Esophagus squamous epithelium (tissue), 5 donors: ENCODE measurements around the gene GDPD5. TPM values are rescaled to one million over a fixed set of nuclear protein-coding genes. Genes with fewer than 3 reads are reported as not detected.

Experiments
- DNase-seq: peaks from one replicate; lab custom pipeline; 2025; lab: John Stamatoyannopoulos, UW
- H3K27ac ChIP-seq, 4 donors: fragments of 200-600 bp; sonication (generic); one replicate each; pipeline ENCODE4 v1.5.1; 2016 to 2019; ENCODE audit warnings: mild to moderate bottlenecking in 1 of 4
- H3K27me3 ChIP-seq, 4 donors: fragments of 200-600 bp; sonication (generic); 1 replicate in 3 of 4; 2 replicates in 1 of 4; pipeline versions ENCODE4 v1.5.1 to v1.6.0; 2017 to 2021; ENCODE audit warnings: antibody characterized with exemption in 1 of 4
- H3K36me3 ChIP-seq, 3 donors: fragments of 200-600 bp; sonication (generic); one replicate each; pipeline ENCODE4 v1.5.1; 2016 to 2019
- H3K4me1 ChIP-seq, 3 donors: fragments of 200-600 bp; sonication (generic); one replicate each; pipeline ENCODE4 v1.5.1; 2017 to 2019
- H3K4me3 ChIP-seq, 4 donors: fragments of 200-600 bp; sonication (generic); 1 replicate in 3 of 4; 2 replicates in 1 of 4; pipeline ENCODE4 v1.5.1; 2016 to 2019; ENCODE audit warnings: mild to moderate bottlenecking in 2 of 4, moderate library complexity in 1 of 4
- H3K9me3 ChIP-seq, 3 donors: fragments of 200-600 bp; sonication (generic); one replicate each; pipeline ENCODE4 v1.5.1; 2016 to 2019
- CTCF ChIP-seq, 6 experiments: fragments of 450-650 bp in 4 of 6; fragments of 200-600 bp in 2 of 6; sonication (generic) in 2 of 6; IDR thresholded peaks; one replicate each; pipeline ENCODE4 v1.5.1; 2016 to 2019; ENCODE audit warnings: antibody characterized with exemption in 6 of 6, mild to moderate bottlenecking in 4 of 6, moderate library complexity in 4 of 6
- POLR2A ChIP-seq, 4 donors: fragments of 450-650 bp; IDR thresholded peaks; one replicate each; pipeline ENCODE4 v1.6.1; 2017; ENCODE audit warnings: antibody characterized with exemption in 4 of 4, mild to moderate bottlenecking in 4 of 4, moderate library complexity in 3 of 4
- WGBS, 2 donors: methylation state at CpG; one replicate each; pipeline ENCODE4 v1.1.5; 2018; 5-methylcytosine and 5-hydroxymethylcytosine counted together
- intact Hi-C: fragments of 100-400 bp; cut with DNase I; formaldehyde crosslinking; loops from one replicate; pipeline ENCODE4 v1.15.0; 2022
- total RNA-seq, 4 donors: library from RNA; depleted of rRNA; stranded (reverse); fragments of >200 nt; gene quantifications; one replicate each; pipeline ENCODE4 v1.1.0, GENCODE V29; 2016
- donor health status: DM: yes; HTN: yes; CAD: no.

GDPD5 gene
- total RNA-seq, 4 donors from 2014 or later: 0.57 to 2.3 (median 1.6) TPM

- no peak overlapping the region for H3K4me3 ChIP-seq
- intact Hi-C loops: no loop called here
- TF ChIP-seq CTCF (IDR thresholded peaks at IDR 0.05) (no peak), POLR2A (IDR thresholded peaks at IDR 0.05) (no peak)
- no peak overlapping the region for H3K27ac ChIP-seq
- H3K36me3 ChIP-seq: no peaks in the 10 kb centered on the region
- 87 to 88% methylated on average over 4 to 7 of the region's 8 CpGs for WGBS, 2 donors
- DNase-seq: no peak
- H3K4me1 ChIP-seq: peaks cover 0 to 16% (median 5%) of the 10 kb centered on the region in 3 donors
- peaks cover 0 to 5% (median 0%) of the 10 kb centered on the region in 4 donors for H3K27me3 ChIP-seq
- no peaks in the 10 kb centered on the region for H3K9me3 ChIP-seq
Measured at GRCh38 chr11:75548595-75549272, 23.0 kb upstream of the GDPD5 start.

- Histone ChIP-seq H3K4me3 (no peak overlapping the region), H3K27ac (no peak overlapping the region), H3K9me3 (no peaks in the 10 kb centered on the region), H3K36me3 (no peaks in the 10 kb centered on the region), H3K4me1 (peaks cover 0 to 9% (median 0%) of the 10 kb centered on the region in 3 donors), H3K27me3 (peaks cover 0 to 5% (median 0%) of the 10 kb centered on the region in 4 donors)
- 13 to 28% methylated on average over 5 to 7 of the region's 7 CpGs for WGBS, 2 donors
- no peak for DNase-seq
- intact Hi-C loops: no loop called here
- TF ChIP-seq POLR2A (IDR thresholded peaks at IDR 0.05) (no peak), CTCF (IDR thresholded peaks at IDR 0.05) (peak; percentile 73 to 84 (median 76))
Measured at GRCh38 chr11:75547617-75548058, 21.9 kb upstream of the GDPD5 start.

GRCh38 chr11:75547177-75547576, 21.4 kb upstream of the GDPD5 start:
- no peaks in the 10 kb centered on the region for H3K9me3 ChIP-seq
- peaks cover 0 to 9% (median 0%) of the 10 kb centered on the region in 3 donors for H3K4me1 ChIP-seq
- WGBS, 2 donors: 76 to 84% methylated on average over 1 of the region's 1 CpG
- TF ChIP-seq POLR2A (IDR thresholded peaks at IDR 0.05) (no peak), CTCF (IDR thresholded peaks at IDR 0.05) (no peak)
- H3K36me3 ChIP-seq: no peaks in the 10 kb centered on the region
- no peak overlapping the region for H3K27ac ChIP-seq
- no peak for DNase-seq
- intact Hi-C loops: no loop called here
- peaks cover 0 to 5% (median 0%) of the 10 kb centered on the region in 4 donors for H3K27me3 ChIP-seq
- no peak overlapping the region for H3K4me3 ChIP-seq

- intact Hi-C loops: no loop called here
- 64 to 80% methylated on average over 6 of the region's 6 CpGs for WGBS, 2 donors
- Histone ChIP-seq H3K27ac (no peak overlapping the region), H3K4me3 (no peak overlapping the region), H3K4me1 (peaks cover 0 to 9% (median 0%) of the 10 kb centered on the region in 3 donors), H3K27me3 (peaks cover 0 to 7% (median 0%) of the 10 kb centered on the region in 4 donors), H3K36me3 (no peaks in the 10 kb centered on the region), H3K9me3 (no peaks in the 10 kb centered on the region)
- TF ChIP-seq POLR2A (IDR thresholded peaks at IDR 0.05) (no peak), CTCF (IDR thresholded peaks at IDR 0.05) (no peak)
- no peak for DNase-seq
Measured at GRCh38 chr11:75543806-75544205, 18.1 kb upstream of the GDPD5 start.

- H3K27me3 ChIP-seq: peaks cover 0 to 7% (median 0%) of the 10 kb centered on the region in 4 donors
- 80% methylated on average over 1 of the region's 1 CpG; no CpG with 5 or more reads in 1 of the 2 donors for WGBS, 2 donors
- no peak for DNase-seq
- H3K36me3 ChIP-seq: no peaks in the 10 kb centered on the region
- H3K4me1 ChIP-seq: no peaks in the 10 kb centered on the region
- no peak overlapping the region for H3K27ac ChIP-seq
- no peak for TF ChIP-seq POLR2A (IDR thresholded peaks at IDR 0.05)
- TF ChIP-seq CTCF (IDR thresholded peaks at IDR 0.05): no peak
- intact Hi-C loops: no loop called here
- H3K4me3 ChIP-seq: no peak overlapping the region
- no peaks in the 10 kb centered on the region for H3K9me3 ChIP-seq
Measured at GRCh38 chr11:75542088-75542438, 16.3 kb upstream of the GDPD5 start.
